Esophagus (tissue), 2 donors: ENCODE results near the gene IFNA1. TPM values are rescaled to one million over a fixed set of nuclear protein-coding genes. Genes with fewer than 3 reads are reported as not detected.
"Not testable (repeated sequence)": the region's sequence is repeated elsewhere in the genome, so short reads cannot be mapped to it uniquely, and the experiment has no call there.

Source experiments
- H3K27ac ChIP-seq, 2 donors: one replicate each; pipeline ENCODE4 v1.5.1; 2013; ENCODE audit warnings: low read depth in 2 of 2, mild to moderate bottlenecking in 2 of 2, inconsistent platforms in 1 of 2, low read length in 1 of 2, moderate library complexity in 1 of 2
- H3K27me3 ChIP-seq, 2 donors: one replicate each; pipeline ENCODE4 v1.6.1; 2013; ENCODE audit warnings: low read length in 2 of 2, control low read depth in 1 of 2, mild to moderate bottlenecking in 1 of 2; ENCODE audit not compliant: insufficient read depth in 2 of 2, control insufficient read depth in 1 of 2
- H3K36me3 ChIP-seq, 2 donors: one replicate each; pipeline ENCODE4 v1.6.1; 2013; ENCODE audit warnings: low read length in 1 of 2; ENCODE audit not compliant: control insufficient read depth in 2 of 2, insufficient read depth in 2 of 2
- H3K4me1 ChIP-seq, 2 donors: one replicate each; pipeline ENCODE4 v1.6.1; 2013; ENCODE audit warnings: low read length in 1 of 2; ENCODE audit not compliant: control insufficient read depth in 2 of 2, insufficient read depth in 2 of 2
- H3K4me3 ChIP-seq, 2 donors: one replicate each; pipeline ENCODE4 v1.5.1; 2013; ENCODE audit warnings: low read length in 2 of 2, mild to moderate bottlenecking in 2 of 2, low read depth in 1 of 2, moderate library complexity in 1 of 2
- H3K9me3 ChIP-seq, 2 donors: one replicate each; pipeline ENCODE4 v1.6.1; 2013; ENCODE audit warnings: mild to moderate bottlenecking in 2 of 2, low read depth in 1 of 2, low read length in 1 of 2, moderate library complexity in 1 of 2; ENCODE audit not compliant: control insufficient read depth in 2 of 2, insufficient read depth in 1 of 2
- WGBS, 2 donors: extraction: QIAGEN DNeasy Blood & Tissue Kit; methylation state at CpG; one replicate each; pipeline ENCODE4 v1.1.7; 2013; 5-methylcytosine and 5-hydroxymethylcytosine counted together
- polyA plus RNA-seq, 2 donors: library from polyadenylated mRNA; stranded (reverse); fragments of 200-250 nt; gene quantifications; one replicate each; pipeline ENCODE4 v1.2.3, GENCODE V29; 2013
- donor health status: healthy with polysubstance abuse.
- donor health status: Bipolar disorder and iron deficiency.

IFNA1 gene
- polyA plus RNA-seq, 2 donors, result not detected

- Histone ChIP-seq H3K27ac (no peak overlapping the region), H3K9me3 (no peaks in the 10 kb centered on the region), H3K4me3 (no peak overlapping the region), H3K27me3 (no peaks in the 10 kb centered on the region), H3K4me1 (no peaks in the 10 kb centered on the region), H3K36me3 (no peaks in the 10 kb centered on the region)
- 83 to 84% methylated on average over 4 of the region's 4 CpGs for WGBS, 2 donors
Observed at GRCh38 chr9:21443849-21444625, 3.8 kb downstream of the IFNA1 start.

GRCh38 chr9:21449312-21449711 is 9.1 kb downstream of the IFNA1 start:
- not testable (repeated sequence) for H3K36me3 ChIP-seq, H3K27me3 ChIP-seq, H3K4me3 ChIP-seq, H3K27ac ChIP-seq, H3K4me1 ChIP-seq, H3K9me3 ChIP-seq
- 80 to 87% methylated on average over 5 of the region's 5 CpGs for WGBS, 2 donors

GRCh38 chr9:21450733-21451394 is 10.6 kb downstream of the IFNA1 start:
- H3K27me3 ChIP-seq, result no peaks in the 10 kb centered on the region
- no peaks in the 10 kb centered on the region for H3K36me3 ChIP-seq
- H3K4me3 ChIP-seq, result no peak overlapping the region
- no peaks in the 10 kb centered on the region for H3K9me3 ChIP-seq
- no peaks in the 10 kb centered on the region for H3K4me1 ChIP-seq
- WGBS, 2 donors, result 82 to 84% methylated on average over 4 of the region's 4 CpGs
- H3K27ac ChIP-seq, result no peak overlapping the region

GRCh38 chr9:21452681-21453080 is 12.4 kb downstream of the IFNA1 start:
- H3K4me1 ChIP-seq, result no peaks in the 10 kb centered on the region
- 86 to 88% methylated on average over 4 of the region's 4 CpGs for WGBS, 2 donors
- H3K27me3 ChIP-seq, result no peaks in the 10 kb centered on the region
- H3K4me3 ChIP-seq, result no peak overlapping the region
- H3K27ac ChIP-seq, result no peak overlapping the region
- H3K9me3 ChIP-seq, result no peaks in the 10 kb centered on the region
- H3K36me3 ChIP-seq, result no peaks in the 10 kb centered on the region

- Histone ChIP-seq H3K36me3 (no peaks in the 10 kb centered on the region), H3K4me3 (no peak overlapping the region), H3K27me3 (no peaks in the 10 kb centered on the region), H3K9me3 (no peaks in the 10 kb centered on the region), H3K4me1 (no peaks in the 10 kb centered on the region), H3K27ac (no peak overlapping the region)
- WGBS, 2 donors, result 74 to 75% methylated on average over 2 of the region's 2 CpGs
Observed at GRCh38 chr9:21454149-21454548, 13.9 kb downstream of the IFNA1 start.

- Histone ChIP-seq H3K9me3 (no peaks in the 10 kb centered on the region), H3K4me3 (no peak overlapping the region), H3K27me3 (no peaks in the 10 kb centered on the region), H3K4me1 (no peaks in the 10 kb centered on the region), H3K36me3 (no peaks in the 10 kb centered on the region), H3K27ac (no peak overlapping the region)
Observed at GRCh38 chr9:21455320-21455719, 15.1 kb downstream of the IFNA1 start.

GRCh38 chr9:21461377-21461776 is 21.1 kb downstream of the IFNA1 start:
- Histone ChIP-seq H3K4me3 (no peak overlapping the region), H3K4me1 (no peaks in the 10 kb centered on the region), H3K9me3 (no peaks in the 10 kb centered on the region), H3K36me3 (no peaks in the 10 kb centered on the region), H3K27me3 (no peaks in the 10 kb centered on the region), H3K27ac (no peak overlapping the region)
- 54 to 78% methylated on average over 1 of the region's 1 CpG for WGBS, 2 donors

GRCh38 chr9:21465138-21465537 is 24.9 kb downstream of the IFNA1 start:
- 79 to 91% methylated on average over 5 of the region's 5 CpGs for WGBS, 2 donors

GRCh38 chr9:21465859-21466518 is 25.8 kb downstream of the IFNA1 start:
- no peaks in the 10 kb centered on the region for H3K27me3 ChIP-seq
- H3K4me1 ChIP-seq, result no peaks in the 10 kb centered on the region
- no peak overlapping the region for H3K27ac ChIP-seq
- no peak overlapping the region for H3K4me3 ChIP-seq
- no peaks in the 10 kb centered on the region for H3K36me3 ChIP-seq
- no peaks in the 10 kb centered on the region for H3K9me3 ChIP-seq

More at GRCh38 chr9:21465138-21465537, 24.9 kb downstream of the IFNA1 start:
- Histone ChIP-seq H3K9me3 (no peaks in the 10 kb centered on the region), H3K36me3 (no peaks in the 10 kb centered on the region), H3K4me3 (no peak overlapping the region), H3K27me3 (no peaks in the 10 kb centered on the region), H3K4me1 (no peaks in the 10 kb centered on the region), H3K27ac (no peak overlapping the region)
